H9 (cell line): ENCODE measurements around the gene METTL1. TPM values are rescaled to one million over a fixed set of nuclear protein-coding genes. Genes with fewer than 3 reads are reported as not detected.

Experiments
- DNase-seq: peaks from one replicate; pipeline ENCODE4 v3.0.0-alpha.2; 2017
- H2AFZ ChIP-seq: one replicate; pipeline ENCODE4 v1.6.1; 2013; ENCODE audit warnings: mild to moderate bottlenecking, low read length, control low read depth, moderate library complexity
- H2AK5ac ChIP-seq: 2 replicates; pipeline ENCODE4 v1.6.1; 2013; ENCODE audit warnings: low read length, control low read depth, mixed read lengths; ENCODE audit not compliant: insufficient read length
- H2BK120ac ChIP-seq: one replicate; pipeline ENCODE4 v1.6.1; 2013; ENCODE audit warnings: low read depth, mild to moderate bottlenecking, low read length, control low read depth, inconsistent platforms; ENCODE audit not compliant: poor library complexity, severe bottlenecking
- H2BK12ac ChIP-seq: 2 replicates; pipeline ENCODE4 v1.6.1; 2013; ENCODE audit warnings: low read length, control low read depth, mixed read lengths, low read depth; ENCODE audit not compliant: insufficient read length
- H2BK15ac ChIP-seq: 2 replicates; pipeline ENCODE4 v1.6.1; 2013; ENCODE audit warnings: low read depth, low read length, control low read depth
- H2BK20ac ChIP-seq: one replicate; pipeline ENCODE4 v1.6.1; 2013; ENCODE audit warnings: low read depth, mild to moderate bottlenecking, low read length, control low read depth, inconsistent platforms; ENCODE audit not compliant: poor library complexity, severe bottlenecking
- H2BK5ac ChIP-seq: 2 replicates; pipeline ENCODE4 v1.6.1; 2013; ENCODE audit warnings: low read length, control low read depth, mixed read lengths; ENCODE audit not compliant: insufficient read length
- H3K14ac ChIP-seq: 2 replicates; pipeline ENCODE4 v1.6.1; 2013; ENCODE audit warnings: low read length, control low read depth; ENCODE audit not compliant: insufficient read depth
- H3K18ac ChIP-seq: 2 replicates; pipeline ENCODE4 v1.6.1; 2013; ENCODE audit warnings: low read depth, mild to moderate bottlenecking, mixed read lengths, low read length, control low read depth; ENCODE audit not compliant: insufficient read length
- H3K23ac ChIP-seq: 2 replicates; pipeline ENCODE4 v1.6.1; 2013; ENCODE audit warnings: low read length, control low read depth, mixed read lengths, low read depth; ENCODE audit not compliant: insufficient read length
- H3K23me2 ChIP-seq: 2 replicates; pipeline ENCODE4 v1.6.1; 2013; ENCODE audit warnings: low read depth, mild to moderate bottlenecking, mixed read lengths, low read length, control low read depth; ENCODE audit not compliant: insufficient read length, poor library complexity, severe bottlenecking
- H3K27ac ChIP-seq: 2 replicates; pipeline ENCODE4 v1.5.1; 2013; ENCODE audit warnings: low read length, control low read depth, mixed read lengths, low read depth; ENCODE audit not compliant: insufficient read length
- H3K27me3 ChIP-seq: 2 replicates; pipeline ENCODE4 v1.6.1; 2013; ENCODE audit warnings: low read length, control low read depth, inconsistent platforms; ENCODE audit not compliant: insufficient read depth
- H3K4ac ChIP-seq: 2 replicates; pipeline ENCODE4 v1.6.1; 2013; ENCODE audit warnings: low read depth, mild to moderate bottlenecking, control low read depth, inconsistent platforms, low read length, moderate library complexity
- H3K4me1 ChIP-seq: 2 replicates; pipeline ENCODE4 v1.6.1; 2013; ENCODE audit warnings: low read length, control low read depth, inconsistent platforms; ENCODE audit not compliant: insufficient read depth
- H3K4me2 ChIP-seq: 2 replicates; pipeline ENCODE4 v1.6.1; 2013; ENCODE audit warnings: low read length, control low read depth, mixed read lengths; ENCODE audit not compliant: insufficient read length, insufficient read depth
- H3K56ac ChIP-seq: 2 replicates; pipeline ENCODE4 v1.6.1; 2013; ENCODE audit warnings: low read depth, mild to moderate bottlenecking, mixed read lengths, low read length, control low read depth; ENCODE audit not compliant: insufficient read length
- H3K79me1 ChIP-seq: 2 replicates; pipeline ENCODE4 v1.6.1; 2013; ENCODE audit warnings: low read depth, mild to moderate bottlenecking, moderate library complexity, low read length, control low read depth, inconsistent platforms; ENCODE audit not compliant: insufficient read depth, poor library complexity, severe bottlenecking
- H3K79me2 ChIP-seq: 2 replicates; pipeline ENCODE4 v1.6.1; 2013; ENCODE audit warnings: low read length, control low read depth, inconsistent platforms; ENCODE audit not compliant: insufficient read depth
- H3K9ac ChIP-seq: 2 replicates; pipeline ENCODE4 v1.6.1; 2013; ENCODE audit warnings: low read length, control low read depth, mixed read lengths; ENCODE audit not compliant: insufficient read length; ENCODE audit errors: extremely low read depth
- H3K9me3 ChIP-seq: one replicate; pipeline ENCODE4 v1.6.1; 2013; ENCODE audit warnings: low read depth, low read length, inconsistent platforms; ENCODE audit not compliant: control insufficient read depth
- H3T11ph ChIP-seq: one replicate; pipeline ENCODE4 v1.6.1; 2013; ENCODE audit warnings: mild to moderate bottlenecking, low read length, control low read depth, inconsistent platforms
- H4K20me1 ChIP-seq: one replicate; pipeline ENCODE4 v1.6.1; 2013; ENCODE audit not compliant: control insufficient read depth, insufficient read length, insufficient read depth
- H4K5ac ChIP-seq: 2 replicates; pipeline ENCODE4 v1.6.1; 2013; ENCODE audit warnings: low read depth, mild to moderate bottlenecking, mixed read lengths, low read length, control low read depth; ENCODE audit not compliant: insufficient read length
- H4K8ac ChIP-seq: replicated peaks from 2 replicates; pipeline ENCODE4 v1.6.1; 2013; ENCODE audit warnings: low read length, control low read depth, mixed read lengths, low read depth; ENCODE audit not compliant: insufficient read length
- H4K91ac ChIP-seq: 2 replicates; pipeline ENCODE4 v1.6.1; 2013; ENCODE audit warnings: low read depth, mild to moderate bottlenecking, moderate library complexity, mixed read lengths, low read length, control low read depth; ENCODE audit not compliant: insufficient read length
- H3K27ac Mint-ChIP-seq, 3 experiments: 2 replicates in 2 of 3; 3 replicates in 1 of 3; pipeline ENCODE4 v1.8.0; 2020 to 2021; ENCODE audit warnings: mixed read lengths in 3 of 3, mild to moderate bottlenecking in 1 of 3, moderate library complexity in 1 of 3
- H3K27me3 Mint-ChIP-seq: 2 replicates; pipeline ENCODE4 v1.8.0; 2021; ENCODE audit warnings: low read depth, mild to moderate bottlenecking, moderate library complexity, mixed read lengths
- H3K36me3 Mint-ChIP-seq, 3 experiments: 2 replicates in 2 of 3; 3 replicates in 1 of 3; pipeline ENCODE4 v1.8.0; 2020 to 2021; ENCODE audit warnings: low read depth in 3 of 3, mixed read lengths in 3 of 3; ENCODE audit not compliant: insufficient read depth in 1 of 3
- H3K4me1 Mint-ChIP-seq, 2 experiments: 2 replicates each; pipeline ENCODE4 v1.8.0; 2020; ENCODE audit warnings: mixed read lengths in 2 of 2
- H3K4me3 Mint-ChIP-seq, 2 experiments: 2 replicates in 1 of 2; 3 replicates in 1 of 2; pipeline ENCODE4 v1.8.0; 2020 to 2021; ENCODE audit warnings: mild to moderate bottlenecking in 2 of 2, mixed read lengths in 2 of 2, moderate library complexity in 1 of 2
- H3K9me3 Mint-ChIP-seq, 2 experiments: 2 replicates in 1 of 2; 3 replicates in 1 of 2; pipeline ENCODE4 v1.8.0; 2020; ENCODE audit warnings: mild to moderate bottlenecking in 2 of 2, mixed read lengths in 2 of 2, moderate library complexity in 1 of 2
- total RNA-seq: library from RNA; stranded (reverse); gene quantifications from 2 replicates; pipeline ENCODE4 v1.2.1, GENCODE V29; 2021
- TF ChIP-seq, protein P1 (sequence below): fragments of 200-600 bp; sonication (generic); conservative IDR thresholded peaks from 3 replicates; pipeline ENCODE4 v1.8.0; 2021; ENCODE audit warnings: antibody characterized with exemption, mild to moderate bottlenecking

The METTL1 gene
- total RNA-seq, 1 experiment from 2014 or later = 58.4 TPM

DNA sequence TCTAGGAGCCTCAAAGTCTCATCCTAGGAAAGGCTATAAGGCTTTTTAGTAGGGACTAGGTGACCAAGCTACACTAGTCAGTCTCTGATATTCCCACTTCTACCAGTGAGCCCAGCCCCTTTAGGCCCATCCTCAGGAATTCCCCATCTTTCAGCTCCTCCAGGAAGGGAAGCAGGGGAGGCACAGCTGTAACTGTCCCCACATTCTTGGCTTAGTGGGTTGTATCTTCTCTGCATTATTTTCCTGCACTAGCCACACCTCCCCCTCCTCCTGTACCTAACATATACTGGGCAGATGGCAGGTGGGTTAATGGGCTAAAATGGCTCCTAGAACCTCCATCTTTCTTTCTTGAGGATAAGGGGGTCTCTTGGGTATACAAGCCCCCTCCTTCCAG lies 4.6 kb downstream of the METTL1 start:
- Histone ChIP-seq H4K91ac (no peak overlapping the region), H2AK5ac (no peak overlapping the region), H4K20me1 (no peaks in the 10 kb centered on the region), H2BK5ac (no peak overlapping the region), H3K79me1 (no peaks in the 10 kb centered on the region), H2BK15ac (no peak overlapping the region), H3K18ac (no peak overlapping the region), H3K9ac (no peak overlapping the region), H3K4ac (no peak overlapping the region), H3K4me2 (peak overlapping the region; percentile 80), H3K56ac (no peak overlapping the region), H4K5ac (no peak overlapping the region), H2BK20ac (no peak overlapping the region), H4K8ac (no peak overlapping the region), H3K9me3 (no peaks in the 10 kb centered on the region), H3K27me3 (peaks cover 31% of the 10 kb centered on the region; the same call in 1 of the 2 replicates), H2BK12ac (no peak overlapping the region), H3K14ac (no peak overlapping the region), H3T11ph (no peak overlapping the region), H3K4me1 (peaks cover 3% of the 10 kb centered on the region; the same call in 1 of the 2 replicates), H3K23ac (no peak overlapping the region), H2BK120ac (no peak overlapping the region), H3K27ac (no peak overlapping the region), H3K79me2 (no peaks in the 10 kb centered on the region), H3K23me2 (peaks cover 27% of the 10 kb centered on the region), H2AFZ (no peak overlapping the region)
- TF ChIP-seq, protein P1, sequence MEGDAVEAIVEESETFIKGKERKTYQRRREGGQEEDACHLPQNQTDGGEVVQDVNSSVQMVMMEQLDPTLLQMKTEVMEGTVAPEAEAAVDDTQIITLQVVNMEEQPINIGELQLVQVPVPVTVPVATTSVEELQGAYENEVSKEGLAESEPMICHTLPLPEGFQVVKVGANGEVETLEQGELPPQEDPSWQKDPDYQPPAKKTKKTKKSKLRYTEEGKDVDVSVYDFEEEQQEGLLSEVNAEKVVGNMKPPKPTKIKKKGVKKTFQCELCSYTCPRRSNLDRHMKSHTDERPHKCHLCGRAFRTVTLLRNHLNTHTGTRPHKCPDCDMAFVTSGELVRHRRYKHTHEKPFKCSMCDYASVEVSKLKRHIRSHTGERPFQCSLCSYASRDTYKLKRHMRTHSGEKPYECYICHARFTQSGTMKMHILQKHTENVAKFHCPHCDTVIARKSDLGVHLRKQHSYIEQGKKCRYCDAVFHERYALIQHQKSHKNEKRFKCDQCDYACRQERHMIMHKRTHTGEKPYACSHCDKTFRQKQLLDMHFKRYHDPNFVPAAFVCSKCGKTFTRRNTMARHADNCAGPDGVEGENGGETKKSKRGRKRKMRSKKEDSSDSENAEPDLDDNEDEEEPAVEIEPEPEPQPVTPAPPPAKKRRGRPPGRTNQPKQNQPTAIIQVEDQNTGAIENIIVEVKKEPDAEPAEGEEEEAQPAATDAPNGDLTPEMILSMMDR = no peak
- Mint-ChIP-seq H3K36me3 (peaks cover 20 to 39% (median 31%) of the 10 kb centered on the region in 3 experiments), H3K4me1 (peaks cover 32 to 48% of the 10 kb centered on the region in 2 experiments), H3K27ac (0 out of 7 replicates have a peak overlapping the region, but pooled peaks of 2 of the 3 experiments have one; percentile 44 to 51), H3K27me3 (peaks cover 40% of the 10 kb centered on the region), H3K9me3 (no peaks in the 10 kb centered on the region), H3K4me3 (peak overlapping the region; percentile 57 to 75; a peak in 3 of 5 replicates)
- DNase-seq = no peak
